ENCODE measurements around the gene BABAM2.

DNA sequence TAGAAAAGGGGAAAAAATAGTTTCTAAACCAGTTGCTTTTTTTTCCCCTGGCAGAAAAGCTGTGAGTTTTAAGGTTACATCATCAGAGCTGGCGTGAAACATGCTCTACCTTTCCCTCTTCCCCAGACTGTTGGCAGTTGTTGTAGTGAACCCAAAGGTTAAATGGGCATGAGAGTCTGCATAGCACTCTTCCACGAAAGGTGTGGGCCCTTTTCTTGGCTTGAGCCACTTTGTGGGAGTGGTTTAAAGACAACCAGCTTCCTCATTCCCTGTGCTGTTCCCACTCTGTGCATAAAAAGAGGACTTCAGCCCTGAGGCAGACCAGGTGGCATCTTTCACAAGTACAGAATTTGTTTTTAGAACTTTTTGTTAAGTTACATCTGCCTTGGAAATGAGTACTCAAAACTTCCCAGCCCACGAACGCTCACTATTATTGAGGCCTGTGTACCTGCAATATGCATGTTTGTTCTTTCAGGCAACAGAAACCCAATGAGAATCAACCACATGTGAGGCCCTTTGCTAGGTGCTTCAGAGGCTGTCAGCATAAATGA lies 243.8 kb downstream of the BABAM2 start:
- TF ChIP-seq, protein P1, sequence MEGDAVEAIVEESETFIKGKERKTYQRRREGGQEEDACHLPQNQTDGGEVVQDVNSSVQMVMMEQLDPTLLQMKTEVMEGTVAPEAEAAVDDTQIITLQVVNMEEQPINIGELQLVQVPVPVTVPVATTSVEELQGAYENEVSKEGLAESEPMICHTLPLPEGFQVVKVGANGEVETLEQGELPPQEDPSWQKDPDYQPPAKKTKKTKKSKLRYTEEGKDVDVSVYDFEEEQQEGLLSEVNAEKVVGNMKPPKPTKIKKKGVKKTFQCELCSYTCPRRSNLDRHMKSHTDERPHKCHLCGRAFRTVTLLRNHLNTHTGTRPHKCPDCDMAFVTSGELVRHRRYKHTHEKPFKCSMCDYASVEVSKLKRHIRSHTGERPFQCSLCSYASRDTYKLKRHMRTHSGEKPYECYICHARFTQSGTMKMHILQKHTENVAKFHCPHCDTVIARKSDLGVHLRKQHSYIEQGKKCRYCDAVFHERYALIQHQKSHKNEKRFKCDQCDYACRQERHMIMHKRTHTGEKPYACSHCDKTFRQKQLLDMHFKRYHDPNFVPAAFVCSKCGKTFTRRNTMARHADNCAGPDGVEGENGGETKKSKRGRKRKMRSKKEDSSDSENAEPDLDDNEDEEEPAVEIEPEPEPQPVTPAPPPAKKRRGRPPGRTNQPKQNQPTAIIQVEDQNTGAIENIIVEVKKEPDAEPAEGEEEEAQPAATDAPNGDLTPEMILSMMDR (conservative IDR thresholded peaks at IDR 0.05; ENCODE audit: low read depth, low read length) = no peak
- no peak for TF ChIP-seq SMC3 (IDR thresholded peaks at IDR 0.05; ENCODE audit: low read depth, low read length)
- TF ChIP-seq FOS (IDR thresholded peaks at IDR 0.05; ENCODE audit: low read depth, low read length) = no peak
- no peak for TF ChIP-seq RFX5 (IDR thresholded peaks at IDR 0.05; ENCODE audit: low read depth, low read length)
- TF ChIP-seq RAD21 (IDR thresholded peaks at IDR 0.05; ENCODE audit: low read length) = no peak
